GM12872 (cell line): ENCODE measurements around the gene CRYBB2.

Source experiments
- CTCF ChIP-seq: IDR thresholded peaks from 3 replicates; pipeline ENCODE4 v1.5.1; 2011; ENCODE audit warnings: low read depth, mild to moderate bottlenecking, low read length, moderate library complexity; ENCODE audit not compliant: insufficient read depth

The CRYBB2 gene

GRCh38 chr22:25177226-25177625 lies 42.2 kb upstream of the CRYBB2 start:
- no peak for TF ChIP-seq CTCF

- TF ChIP-seq CTCF: no peak
Measured at GRCh38 chr22:25177895-25178294, 41.5 kb upstream of the CRYBB2 start.

GRCh38 chr22:25182131-25183110 lies 37.0 kb upstream of the CRYBB2 start:
- no peak for TF ChIP-seq CTCF

GRCh38 chr22:25183949-25184619 lies 35.4 kb upstream of the CRYBB2 start:
- no peak for TF ChIP-seq CTCF

- no peak for TF ChIP-seq CTCF
Measured at GRCh38 chr22:25186140-25186539, 33.3 kb upstream of the CRYBB2 start.

- TF ChIP-seq CTCF: no peak
Measured at GRCh38 chr22:25187469-25187868, 32.0 kb upstream of the CRYBB2 start.

GRCh38 chr22:25192406-25192805 lies 27.0 kb upstream of the CRYBB2 start:
- TF ChIP-seq CTCF: no peak
